Upper lobe of right lung (tissue), 1 donor: ENCODE results near the gene SERPINB6. TPM values are rescaled to one million over a fixed set of nuclear protein-coding genes. Genes with fewer than 3 reads are reported as not detected.

Source experiments
- ATAC-seq: fragments of 200-7000 bp; cut with Tn5 transposase; one replicate; pipeline ENCODE4 v1.9.1; 2020; ENCODE audit warnings: mild to moderate bottlenecking, moderate library complexity
- DNase-seq: peaks from one replicate; pipeline ENCODE4 v3.0.0-alpha.2; 2020
- H3K27ac ChIP-seq: fragments of 200-600 bp; one replicate; pipeline ENCODE4 v1.8.0; 2022
- H3K27me3 ChIP-seq: fragments of 200-600 bp; one replicate; pipeline ENCODE4 v1.8.0; 2022; ENCODE audit warnings: mild to moderate bottlenecking
- H3K36me3 ChIP-seq: fragments of 200-600 bp; one replicate; pipeline ENCODE4 v1.8.0; 2022
- H3K4me1 ChIP-seq: fragments of 200-600 bp; one replicate; pipeline ENCODE4 v1.8.0; 2022
- H3K4me3 ChIP-seq: fragments of 200-600 bp; one replicate; pipeline ENCODE4 v1.8.0; 2022; ENCODE audit warnings: mild to moderate bottlenecking
- H3K9me3 ChIP-seq: fragments of 200-600 bp; one replicate; pipeline ENCODE4 v1.8.0; 2022
- intact Hi-C: fragments of 100-400 bp; cut with DNase I; formaldehyde crosslinking; loops from one replicate; pipeline ENCODE4 v1.11.0; 2022
- total RNA-seq: library from RNA; stranded (reverse); fragmentation: NEBNext Ultra II Directional; extraction: Animal tissue kit (Norgen Biotek cat#: 25700); gene quantifications from one replicate; pipeline ENCODE4 v1.2.1, GENCODE V29; 2021
- TF ChIP-seq, protein P1 (sequence below): fragments of 200-600 bp; IDR thresholded peaks from one replicate; pipeline ENCODE4 v1.8.0; 2022; ENCODE audit warnings: antibody characterized with exemption
- donor health status: DM: no; HTN: yes; CAD: no; lungs with severe emphysema.

Gene SERPINB6
- total RNA-seq, 1 donor from 2014 or later = 157 TPM

DNA sequence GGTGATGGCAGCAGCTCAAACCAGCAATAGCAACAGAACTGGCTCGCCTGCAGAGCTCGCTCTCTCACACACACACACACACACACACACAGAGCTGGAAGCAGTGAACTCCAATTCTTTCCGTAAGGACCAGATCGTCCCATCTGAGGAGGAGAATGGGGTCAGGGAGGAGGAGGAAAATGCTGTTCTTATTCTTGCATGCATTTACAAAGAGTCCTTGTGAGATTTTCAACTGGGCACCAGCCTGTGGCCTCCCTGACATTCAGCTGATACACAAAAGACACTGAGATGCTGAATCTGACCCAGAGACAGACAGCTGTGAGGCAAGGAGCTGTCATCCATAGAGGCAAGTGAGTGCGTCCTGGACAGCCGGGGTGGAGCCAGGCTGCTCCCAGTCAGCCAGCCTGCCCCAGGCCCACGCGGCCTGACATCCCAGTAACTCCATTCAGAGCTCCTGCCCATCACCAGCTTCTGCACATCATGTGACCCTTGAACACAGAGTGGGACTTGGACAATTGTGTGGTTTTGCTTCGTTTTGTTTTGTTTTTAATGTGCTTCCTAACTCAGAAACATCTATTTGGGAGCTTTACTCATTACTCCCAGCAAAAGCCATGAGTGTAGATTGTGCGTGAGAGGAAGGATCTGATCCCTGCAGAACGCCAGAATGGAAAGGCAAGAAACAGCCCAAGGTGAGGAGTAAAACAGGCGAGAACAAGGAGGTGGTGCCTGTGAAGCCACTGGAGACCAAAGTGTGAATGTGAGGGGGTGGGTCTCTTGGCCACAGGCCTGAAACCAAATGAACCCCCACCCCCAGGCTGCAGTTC, 70.3 kb downstream of the SERPINB6 start:
- Histone ChIP-seq H3K36me3 (peaks cover 26% of the 10 kb centered on the region), H3K27me3 (no peaks in the 10 kb centered on the region), H3K9me3 (no peaks in the 10 kb centered on the region), H3K4me3 (peak overlapping the region; percentile 75), H3K27ac (no peak overlapping the region), H3K4me1 (peaks cover 33% of the 10 kb centered on the region)
- intact Hi-C loops = no loop called here
- DNase-seq (no peak), ATAC-seq (no peak)
- TF ChIP-seq, protein P1, sequence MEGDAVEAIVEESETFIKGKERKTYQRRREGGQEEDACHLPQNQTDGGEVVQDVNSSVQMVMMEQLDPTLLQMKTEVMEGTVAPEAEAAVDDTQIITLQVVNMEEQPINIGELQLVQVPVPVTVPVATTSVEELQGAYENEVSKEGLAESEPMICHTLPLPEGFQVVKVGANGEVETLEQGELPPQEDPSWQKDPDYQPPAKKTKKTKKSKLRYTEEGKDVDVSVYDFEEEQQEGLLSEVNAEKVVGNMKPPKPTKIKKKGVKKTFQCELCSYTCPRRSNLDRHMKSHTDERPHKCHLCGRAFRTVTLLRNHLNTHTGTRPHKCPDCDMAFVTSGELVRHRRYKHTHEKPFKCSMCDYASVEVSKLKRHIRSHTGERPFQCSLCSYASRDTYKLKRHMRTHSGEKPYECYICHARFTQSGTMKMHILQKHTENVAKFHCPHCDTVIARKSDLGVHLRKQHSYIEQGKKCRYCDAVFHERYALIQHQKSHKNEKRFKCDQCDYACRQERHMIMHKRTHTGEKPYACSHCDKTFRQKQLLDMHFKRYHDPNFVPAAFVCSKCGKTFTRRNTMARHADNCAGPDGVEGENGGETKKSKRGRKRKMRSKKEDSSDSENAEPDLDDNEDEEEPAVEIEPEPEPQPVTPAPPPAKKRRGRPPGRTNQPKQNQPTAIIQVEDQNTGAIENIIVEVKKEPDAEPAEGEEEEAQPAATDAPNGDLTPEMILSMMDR = no peak

DNA sequence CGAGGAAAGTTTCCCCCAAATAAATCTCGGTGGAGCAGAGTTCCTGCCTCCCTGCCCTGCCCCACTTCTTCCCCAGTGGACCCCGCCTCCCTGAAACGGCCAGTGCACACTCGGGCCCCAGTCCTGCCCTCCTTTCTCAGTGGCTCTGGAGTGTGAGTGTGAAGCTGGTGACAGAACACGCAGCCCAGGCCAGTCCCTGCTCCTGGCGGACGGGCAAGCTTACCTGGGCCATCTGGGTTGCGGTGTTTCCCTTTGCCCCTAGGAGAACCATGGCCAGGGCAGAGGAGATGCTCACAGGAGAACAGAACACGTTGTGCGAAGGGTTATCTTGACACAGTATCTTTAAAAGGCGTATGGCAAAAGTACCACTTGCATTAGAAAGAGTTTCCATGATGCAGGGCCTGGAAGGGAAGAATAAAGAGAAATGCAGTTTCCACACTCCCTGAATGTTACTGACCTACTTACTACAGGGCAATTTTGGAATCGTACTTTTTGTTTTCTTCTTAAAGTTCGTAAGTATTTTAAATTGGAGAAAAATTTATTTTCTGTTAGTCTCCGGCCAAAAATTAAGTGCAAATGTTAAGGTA, 71.1 kb downstream of the SERPINB6 start:
- peaks cover 33% of the 10 kb centered on the region for H3K4me1 ChIP-seq
- no peak for ATAC-seq
- H3K36me3 ChIP-seq = peaks cover 33% of the 10 kb centered on the region
- no peaks in the 10 kb centered on the region for H3K27me3 ChIP-seq
- no peak overlapping the region for H3K27ac ChIP-seq
- TF ChIP-seq, protein P1 = no peak
- H3K4me3 ChIP-seq = peak overlapping the region; percentile 75
- intact Hi-C loops = no loop called here
- no peaks in the 10 kb centered on the region for H3K9me3 ChIP-seq
- DNase-seq = no peak

DNA sequence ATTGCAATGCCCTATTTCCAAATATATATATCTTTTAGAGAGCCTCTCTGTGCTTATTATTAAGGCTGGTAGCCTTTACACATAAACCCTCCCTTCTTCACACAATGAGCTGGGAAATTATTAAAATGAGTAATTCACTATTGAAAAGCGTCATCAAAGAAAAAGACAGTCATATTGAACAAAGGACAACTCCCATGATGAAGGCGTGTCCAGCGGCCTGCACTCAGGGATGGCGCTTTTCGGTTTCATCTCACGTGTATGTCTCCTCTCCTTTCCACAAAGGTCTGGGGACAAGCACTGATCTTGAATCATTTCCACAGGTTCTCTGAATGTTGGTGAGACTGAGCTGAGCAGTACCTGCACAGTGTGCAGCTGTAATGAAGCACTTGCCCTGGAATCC, 71.8 kb downstream of the SERPINB6 start:
- ATAC-seq (no peak), DNase-seq (no peak)
- Histone ChIP-seq H3K4me1 (peaks cover 33% of the 10 kb centered on the region), H3K4me3 (no peak overlapping the region), H3K27ac (no peak overlapping the region), H3K36me3 (peaks cover 40% of the 10 kb centered on the region), H3K27me3 (no peaks in the 10 kb centered on the region), H3K9me3 (no peaks in the 10 kb centered on the region)
- intact Hi-C loops = no loop called here
- TF ChIP-seq, protein P1 = no peak

Other genes starting within 250 kb of the SERPINB6 start
- 0.84 TPM for gene MYLK4, start 220.6 kb downstream of the SERPINB6 start, total RNA-seq
- gene WRNIP1, start 206.2 kb downstream of the SERPINB6 start, total RNA-seq = 42.9 TPM
- gene SERPINB1, start 129.7 kb downstream of the SERPINB6 start, total RNA-seq = 101 TPM
- gene SERPINB9, start 68.3 kb downstream of the SERPINB6 start, total RNA-seq = 12.4 TPM
- 20.6 TPM for gene NQO2, start 28.3 kb upstream of the SERPINB6 start, total RNA-seq
- 24.4 TPM for gene RIPK1, start 96.9 kb upstream of the SERPINB6 start, total RNA-seq
- gene BPHL, start 147.1 kb upstream of the SERPINB6 start, total RNA-seq = 7.6 TPM
- 15.4 TPM for gene TUBB2A, start 186.0 kb upstream of the SERPINB6 start, total RNA-seq